Lower leg skin (tissue), 3 donors: ENCODE data around the gene ADD1.

Experiments
- POLR2A ChIP-seq, 2 donors: fragments of 450-650 bp; IDR thresholded peaks; one replicate each; pipeline ENCODE4 v1.6.1; 2016 to 2017; ENCODE audit warnings: antibody characterized with exemption in 2 of 2, mild to moderate bottlenecking in 1 of 2, moderate library complexity in 1 of 2
- TF ChIP-seq, protein P1 (sequence below), 3 donors: fragments of 450-650 bp; IDR thresholded peaks; one replicate each; pipeline ENCODE4 v1.5.1; 2016; ENCODE audit warnings: antibody characterized with exemption in 3 of 3, mild to moderate bottlenecking in 3 of 3, moderate library complexity in 2 of 3

DNA sequence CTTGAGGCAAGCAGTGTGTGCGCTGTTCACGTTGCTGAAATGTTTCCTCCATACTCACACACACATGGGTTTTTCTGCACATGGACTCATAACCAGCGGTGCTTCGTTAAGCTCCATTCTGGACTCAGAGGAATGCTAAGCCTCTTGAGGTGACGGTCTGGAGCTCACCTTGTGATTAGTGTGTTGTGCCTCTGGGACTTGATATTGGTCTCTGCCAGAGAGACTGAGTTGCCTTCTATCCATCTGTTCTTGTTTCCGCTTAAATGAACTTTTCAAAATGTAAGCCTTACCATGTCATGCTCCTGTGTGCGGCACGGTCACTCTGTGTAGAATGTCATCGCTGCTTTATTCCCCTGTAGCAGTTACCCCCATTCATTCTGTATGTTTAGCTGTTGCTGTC is 42.5 kb downstream of the ADD1 start:
- no peak for TF ChIP-seq POLR2A (IDR thresholded peaks at IDR 0.05)
- TF ChIP-seq, protein P1, sequence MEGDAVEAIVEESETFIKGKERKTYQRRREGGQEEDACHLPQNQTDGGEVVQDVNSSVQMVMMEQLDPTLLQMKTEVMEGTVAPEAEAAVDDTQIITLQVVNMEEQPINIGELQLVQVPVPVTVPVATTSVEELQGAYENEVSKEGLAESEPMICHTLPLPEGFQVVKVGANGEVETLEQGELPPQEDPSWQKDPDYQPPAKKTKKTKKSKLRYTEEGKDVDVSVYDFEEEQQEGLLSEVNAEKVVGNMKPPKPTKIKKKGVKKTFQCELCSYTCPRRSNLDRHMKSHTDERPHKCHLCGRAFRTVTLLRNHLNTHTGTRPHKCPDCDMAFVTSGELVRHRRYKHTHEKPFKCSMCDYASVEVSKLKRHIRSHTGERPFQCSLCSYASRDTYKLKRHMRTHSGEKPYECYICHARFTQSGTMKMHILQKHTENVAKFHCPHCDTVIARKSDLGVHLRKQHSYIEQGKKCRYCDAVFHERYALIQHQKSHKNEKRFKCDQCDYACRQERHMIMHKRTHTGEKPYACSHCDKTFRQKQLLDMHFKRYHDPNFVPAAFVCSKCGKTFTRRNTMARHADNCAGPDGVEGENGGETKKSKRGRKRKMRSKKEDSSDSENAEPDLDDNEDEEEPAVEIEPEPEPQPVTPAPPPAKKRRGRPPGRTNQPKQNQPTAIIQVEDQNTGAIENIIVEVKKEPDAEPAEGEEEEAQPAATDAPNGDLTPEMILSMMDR (IDR thresholded peaks at IDR 0.05): no peak
